CD4-positive, alpha-beta T cell treated with Interferon gamma for 1 hour (primary cell): ENCODE results near the gene CCL25.
"Not testable (repeated sequence)": the region's sequence is repeated elsewhere in the genome, so short reads cannot be mapped to it uniquely, and the experiment has no call there.

Experiments
- DNase-seq: peaks from one replicate; pipeline ENCODE4 v3.0.0-alpha.2; 2020

The CCL25 gene, protein sequence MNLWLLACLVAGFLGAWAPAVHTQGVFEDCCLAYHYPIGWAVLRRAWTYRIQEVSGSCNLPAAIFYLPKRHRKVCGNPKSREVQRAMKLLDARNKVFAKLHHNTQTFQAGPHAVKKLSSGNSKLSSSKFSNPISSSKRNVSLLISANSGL

GRCh38 chr19:8052464-8052859 lies at the start of gene CCL25:
CCL25 (plus strand) TSS chr19:8052760; CDS start chr19:8053050, 290 bp downstream.
- DNase-seq, result no peak

GRCh38 chr19:8004001-8004400 lies 48.6 kb upstream of the CCL25 start:
- DNase-seq, result no peak

- DNase-seq, result peak; percentile 8
Observed at GRCh38 chr19:8004723-8005513, 47.6 kb upstream of the CCL25 start.

DNA sequence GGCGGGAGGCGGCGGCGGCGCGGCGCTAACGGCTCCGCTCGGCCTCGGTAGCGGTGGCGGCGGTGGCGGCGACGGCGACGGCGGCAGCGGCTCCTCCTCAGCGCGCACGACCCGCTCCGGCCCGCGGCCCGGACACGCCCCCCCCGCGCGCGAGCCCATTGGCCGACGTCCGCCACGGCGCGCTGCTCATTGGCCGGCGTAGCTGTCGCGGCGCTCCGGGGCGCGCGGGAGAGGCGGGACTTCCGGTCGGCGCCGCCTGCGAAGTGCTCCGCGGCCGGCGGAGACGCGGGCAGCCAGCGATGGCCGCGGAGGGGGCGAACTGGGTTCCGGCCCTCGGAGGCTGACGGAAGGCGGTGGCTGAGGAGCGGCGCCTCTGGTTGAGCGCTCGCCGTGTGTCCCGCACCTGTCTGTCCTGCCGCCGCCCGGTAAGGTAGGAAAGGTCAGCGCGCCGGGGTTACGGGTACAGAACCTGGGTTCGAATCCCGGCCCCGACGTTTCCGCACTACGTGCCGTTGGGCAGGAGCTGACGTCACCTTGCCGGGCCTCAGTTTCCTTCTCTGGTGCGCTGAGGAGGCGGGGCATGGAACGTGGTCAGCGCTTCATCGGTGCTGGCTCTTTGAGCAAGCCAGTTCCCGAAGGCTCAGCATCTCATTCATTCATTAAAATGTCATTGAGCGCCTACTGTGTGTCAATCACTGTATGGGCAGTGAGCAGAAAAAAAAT lies 46.9 kb upstream of the CCL25 start, which contains the start of gene ELAVL1:
TSS of gene ELAVL1 (minus strand) at position 108 of the 723 bp plus-strand sequence. CDS start 13,826 bp downstream, outside the sequence.
- peak; percentile 89 for DNase-seq

DNA sequence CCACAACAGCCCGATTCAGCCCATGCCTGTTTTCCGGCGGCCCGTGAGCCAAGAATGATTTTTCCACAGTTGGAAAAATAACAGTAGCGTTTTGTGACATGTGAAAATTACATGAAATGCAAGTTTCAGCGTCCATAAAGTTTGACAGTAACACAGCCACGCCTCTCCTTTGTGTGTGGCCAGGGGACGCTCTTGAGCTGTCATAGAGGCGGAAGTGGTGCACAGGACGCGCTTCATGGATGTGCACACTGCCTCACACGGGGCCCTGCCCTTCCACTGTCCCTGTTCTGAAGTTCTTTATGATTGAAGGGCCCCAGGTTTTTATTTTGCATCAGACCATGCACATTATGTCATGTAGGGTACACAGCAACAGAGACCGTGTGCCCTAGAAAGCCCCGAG lies 34.8 kb upstream of the CCL25 start:
- DNase-seq, result peak; percentile 31

DNA sequence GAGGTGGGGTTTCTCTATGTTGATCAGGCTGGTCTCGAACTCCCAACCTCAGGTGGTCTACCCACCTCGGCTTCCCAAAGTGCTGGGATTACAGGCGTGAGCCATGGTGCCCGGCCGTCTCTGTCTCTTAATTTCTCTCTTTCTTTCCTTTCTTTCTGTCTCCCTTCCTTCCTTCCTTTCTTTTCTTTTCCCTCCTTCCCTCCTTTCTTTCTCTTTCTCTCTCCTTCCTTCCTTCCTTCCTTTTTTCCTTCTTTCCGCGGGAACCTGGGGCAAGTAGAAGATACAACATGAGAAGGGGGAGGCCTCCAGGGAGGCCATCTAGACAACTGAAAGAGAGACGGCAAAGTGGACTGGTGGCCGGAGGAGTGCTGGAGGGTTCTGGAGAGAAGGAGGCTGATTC lies 31.9 kb upstream of the CCL25 start:
- DNase-seq, result no peak

GRCh38 chr19:8021374-8021773 lies 31.2 kb upstream of the CCL25 start:
- DNase-seq, result no peak

- no peak for DNase-seq
Observed at GRCh38 chr19:8022275-8022674, 30.3 kb upstream of the CCL25 start.

GRCh38 chr19:8023371-8023770 lies 29.2 kb upstream of the CCL25 start:
- DNase-seq, result no peak

- DNase-seq, result not testable (repeated sequence)
Observed at GRCh38 chr19:8024256-8024655, 28.3 kb upstream of the CCL25 start.

GRCh38 chr19:8025316-8025715 lies 27.2 kb upstream of the CCL25 start:
- DNase-seq, result no peak

DNA sequence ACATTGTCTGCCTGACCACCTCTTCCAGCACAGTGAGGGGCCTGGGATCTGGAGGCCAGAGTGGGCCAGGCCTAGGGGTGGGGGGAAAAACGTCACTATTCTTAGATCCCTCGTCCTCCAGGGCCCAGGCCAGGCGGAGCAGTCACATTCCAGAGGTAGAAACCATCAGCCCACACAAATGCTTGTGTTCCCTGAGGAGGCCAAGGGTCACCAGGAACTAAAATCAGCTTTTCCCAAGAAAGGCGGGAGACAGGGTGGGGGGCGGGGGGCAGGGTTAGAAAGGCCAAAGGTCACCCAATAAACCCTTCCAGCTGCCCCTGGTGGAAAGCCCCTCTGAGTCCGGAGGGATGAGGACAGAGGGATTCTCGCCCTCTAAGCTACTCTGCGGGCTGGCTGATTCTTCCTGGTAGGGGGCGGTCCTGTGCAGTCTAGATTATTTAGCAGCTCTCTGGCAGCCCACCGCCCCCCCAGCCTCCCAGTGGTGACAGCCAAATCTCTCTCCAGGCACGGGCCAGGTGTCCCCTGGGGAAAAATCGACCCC lies 23.5 kb upstream of the CCL25 start:
- DNase-seq, result no peak

DNA sequence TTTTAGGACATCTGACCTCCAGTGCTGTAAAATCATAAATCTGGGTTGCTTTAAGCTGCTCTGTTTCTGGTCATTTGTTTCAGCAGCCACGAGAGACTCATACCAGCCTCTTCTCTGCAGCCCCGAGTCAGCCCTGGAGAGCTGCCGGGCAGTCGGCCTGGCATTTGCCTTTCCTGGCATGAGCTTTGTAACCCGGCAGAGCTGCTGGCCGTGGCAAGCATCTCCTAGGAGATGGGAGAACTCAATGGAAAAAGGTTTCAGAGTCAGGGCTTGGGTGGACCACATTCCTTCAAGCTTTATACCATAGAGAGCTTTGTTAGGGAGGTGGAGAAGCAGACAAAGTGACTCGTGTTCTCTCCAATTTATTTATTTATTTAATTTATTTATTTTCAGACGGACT lies 21.6 kb upstream of the CCL25 start:
- no peak for DNase-seq

DNA sequence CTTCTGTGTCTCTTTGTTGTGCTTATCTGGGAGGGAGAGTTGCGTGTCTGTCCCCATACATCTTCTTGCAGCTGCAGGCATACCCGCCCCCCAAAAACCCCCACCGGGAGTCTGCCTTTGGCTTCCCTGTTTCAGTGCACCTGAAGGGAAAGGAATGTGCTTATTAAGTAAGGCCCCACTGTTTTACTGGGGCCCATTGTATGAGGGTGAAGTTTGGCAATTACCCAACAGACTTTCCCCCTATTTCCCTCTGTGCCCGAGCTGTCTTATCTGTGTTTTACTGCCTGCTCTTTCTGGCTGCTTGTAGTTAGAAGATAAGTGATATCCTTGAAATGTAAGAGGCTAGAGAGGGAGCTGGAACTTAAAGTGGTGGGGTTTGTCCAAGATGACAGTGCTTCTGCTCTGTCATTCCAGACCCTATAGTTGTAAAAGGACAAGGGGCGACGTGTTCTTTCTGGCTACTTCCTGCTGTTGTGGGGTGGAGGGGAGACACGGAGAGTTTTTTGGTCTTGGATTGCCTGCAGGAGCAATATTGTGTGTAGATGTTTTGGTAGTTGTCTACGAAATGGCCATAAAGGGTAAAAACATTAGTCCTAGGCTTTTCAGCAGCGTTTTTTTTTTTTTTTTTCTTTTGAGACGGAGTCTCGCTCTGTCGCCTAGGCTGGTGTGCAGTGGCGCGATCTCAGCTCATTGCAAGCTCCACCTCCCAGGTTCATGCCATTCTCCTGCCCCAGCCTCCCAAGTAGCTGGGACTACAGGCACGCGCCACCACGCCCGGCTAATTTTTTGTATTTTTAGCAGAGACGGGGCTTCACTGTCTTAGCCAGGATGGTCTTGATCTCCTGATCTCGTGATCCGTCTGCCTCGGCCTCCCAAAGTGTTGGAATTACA lies 19.0 kb upstream of the CCL25 start:
- DNase-seq, result not testable (repeated sequence)

DNA sequence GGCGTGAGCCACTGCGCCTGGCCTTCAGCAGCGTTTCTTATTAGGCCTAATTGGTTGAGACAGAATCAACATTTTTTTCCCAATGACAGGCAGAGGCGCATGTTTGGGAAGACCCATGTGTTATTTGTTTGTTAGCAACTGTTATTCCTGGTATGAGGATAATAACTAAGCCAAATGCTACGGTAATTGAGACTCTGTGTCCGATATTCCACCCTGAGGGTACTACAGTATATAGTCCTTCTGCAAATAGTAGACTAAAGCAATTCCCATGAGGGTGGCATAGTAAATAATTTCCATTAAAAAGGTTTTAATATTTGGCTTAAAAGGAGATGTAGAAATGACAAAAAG lies 18.4 kb upstream of the CCL25 start:
- no peak for DNase-seq

DNA sequence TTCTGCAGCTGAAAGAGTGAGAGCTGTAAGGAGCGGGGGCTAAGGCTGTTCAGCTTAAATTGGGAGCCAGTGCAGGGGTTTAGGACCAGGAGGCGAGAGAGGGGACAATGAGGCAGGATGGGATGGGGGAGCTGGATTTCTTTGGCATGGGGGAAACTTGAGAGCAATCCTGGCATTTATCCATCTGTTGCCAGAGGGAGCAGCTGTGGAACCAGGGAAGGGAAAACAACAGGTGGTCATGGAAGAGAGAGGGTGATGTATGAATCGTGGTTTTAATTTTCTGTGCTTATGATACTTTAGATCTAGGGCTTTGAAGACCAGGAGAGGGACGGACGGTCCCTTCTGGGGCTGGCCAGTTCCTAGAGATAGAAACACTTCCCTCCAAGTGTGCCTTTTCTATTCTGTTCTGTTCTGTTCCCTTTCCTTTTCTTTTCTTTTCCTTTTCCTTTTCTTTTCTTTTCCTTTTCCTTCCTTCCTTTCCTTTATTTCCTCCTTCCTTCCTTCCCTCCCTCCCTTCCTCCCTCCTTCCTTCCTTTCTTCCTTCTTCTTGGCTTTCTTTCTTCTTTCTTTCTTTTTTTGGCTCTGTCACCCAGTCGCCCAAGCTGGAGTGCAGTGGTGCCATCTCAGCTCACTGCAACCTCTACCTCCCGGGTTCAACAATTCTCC lies 16.0 kb upstream of the CCL25 start:
- DNase-seq, result no peak

GRCh38 chr19:8038815-8039214 lies 13.7 kb upstream of the CCL25 start:
- DNase-seq, result no peak

DNA sequence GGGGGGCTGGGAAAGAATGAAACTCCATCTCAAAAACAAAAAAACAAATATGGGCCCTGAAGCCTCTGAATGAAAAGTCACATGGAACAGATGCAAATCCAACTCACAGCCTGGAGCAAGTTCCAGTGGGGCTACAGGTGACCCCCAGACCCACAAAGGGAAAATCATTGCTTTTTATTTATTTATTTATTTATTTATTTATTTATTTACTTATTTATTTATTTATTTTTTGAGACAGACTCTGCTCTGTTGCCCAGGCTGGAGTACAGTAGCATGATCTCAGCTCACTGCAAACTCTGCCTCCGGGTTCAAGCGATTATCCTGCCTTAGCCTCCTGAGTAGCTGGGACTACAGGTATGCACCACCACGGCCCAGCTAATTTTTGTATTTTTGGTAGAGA lies 13.3 kb upstream of the CCL25 start:
- DNase-seq, result no peak

GRCh38 chr19:8041531-8041931 lies 11.0 kb upstream of the CCL25 start:
- DNase-seq, result no peak

DNA sequence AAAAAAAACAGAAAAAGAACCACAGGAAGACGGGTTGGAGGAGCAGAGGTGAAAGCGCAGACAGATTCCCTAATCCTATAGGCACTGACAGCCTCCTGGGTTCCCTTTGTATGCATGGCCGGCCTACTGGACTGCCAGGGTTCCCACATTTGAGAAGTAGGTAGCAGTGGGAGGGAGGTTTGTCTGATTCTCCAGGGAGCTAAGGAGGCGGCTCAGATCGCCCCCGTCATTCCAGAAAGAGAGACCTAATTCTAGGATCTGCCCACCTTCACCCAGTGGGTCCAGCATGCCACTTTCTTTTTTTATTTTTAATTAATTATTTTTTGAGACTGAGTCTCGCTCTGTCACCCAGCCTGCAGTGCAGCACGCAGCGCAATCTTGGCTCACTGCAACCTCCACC lies 9.7 kb upstream of the CCL25 start:
- DNase-seq, result no peak

DNA sequence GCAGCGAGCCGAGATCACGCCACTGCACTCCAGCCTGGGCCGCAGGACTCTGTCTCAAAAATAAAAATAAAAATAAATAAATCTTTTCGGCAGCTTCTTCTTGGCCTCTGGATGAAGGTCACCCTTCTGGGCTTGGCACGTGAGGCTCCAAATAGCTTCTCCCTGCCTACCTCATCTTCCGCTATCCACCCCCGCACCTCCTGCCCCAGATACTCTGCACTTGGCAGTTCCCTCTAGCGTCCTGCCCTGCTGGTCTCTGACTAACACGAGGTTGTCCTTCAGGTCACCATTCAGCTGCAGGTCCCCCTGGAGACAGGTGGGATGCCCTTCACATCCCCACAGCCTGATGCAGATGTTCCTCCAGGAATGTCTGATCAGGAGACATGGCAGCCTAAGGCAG lies 8.5 kb upstream of the CCL25 start:
- no peak for DNase-seq
